Amygdala (tissue), 56 donors: ENCODE results near the gene CTNND2.
"Not testable (repeated sequence)": the region's sequence is repeated elsewhere in the genome, so short reads cannot be mapped to it uniquely, and the experiment has no call there.

ENCODE experiments used
- DNase-seq, 56 donors: peaks; one replicate each; lab custom pipeline; 2025; lab: John Stamatoyannopoulos, UW

CTNND2 gene

GRCh38 chr5:11692636-11693035 lies 211.6 kb downstream of the CTNND2 start:
- no peak for DNase-seq

GRCh38 chr5:11687498-11687897 lies 216.7 kb downstream of the CTNND2 start:
- no peak for DNase-seq

- no peak for DNase-seq
Measured at GRCh38 chr5:11684607-11685006, 219.6 kb downstream of the CTNND2 start.

GRCh38 chr5:11683666-11684065 lies 220.6 kb downstream of the CTNND2 start:
- peak in 8 of 56 donors; percentile 2 to 51 (median 7) for DNase-seq

- no peak for DNase-seq
Measured at GRCh38 chr5:11681796-11682195, 222.4 kb downstream of the CTNND2 start.

GRCh38 chr5:11679676-11680075 lies 224.6 kb downstream of the CTNND2 start:
- DNase-seq, result no peak

GRCh38 chr5:11675184-11675583 lies 229.1 kb downstream of the CTNND2 start:
- peak in 2 of 56 donors; percentile 9 to 13 for DNase-seq

GRCh38 chr5:11672385-11673085 lies 231.7 kb downstream of the CTNND2 start:
- DNase-seq, result no peak

GRCh38 chr5:11658376-11658775 lies 245.9 kb downstream of the CTNND2 start:
- no peak for DNase-seq

GRCh38 chr5:11656916-11657315 lies 247.3 kb downstream of the CTNND2 start:
- no peak for DNase-seq

- DNase-seq, result no peak
Measured at GRCh38 chr5:11655681-11656080, 248.6 kb downstream of the CTNND2 start.

- DNase-seq, result no peak
Measured at GRCh38 chr5:11650936-11651335, 253.3 kb downstream of the CTNND2 start.

GRCh38 chr5:11646141-11646540 lies 258.1 kb downstream of the CTNND2 start:
- DNase-seq, result no peak

- no peak for DNase-seq
Measured at GRCh38 chr5:11642438-11642837, 261.8 kb downstream of the CTNND2 start.

GRCh38 chr5:11640158-11640873 lies 263.9 kb downstream of the CTNND2 start:
- no peak for DNase-seq

GRCh38 chr5:11622785-11623184 lies 281.5 kb downstream of the CTNND2 start:
- DNase-seq, result no peak

- DNase-seq, result no peak
Measured at GRCh38 chr5:11620172-11620571, 284.1 kb downstream of the CTNND2 start.

- DNase-seq, result peak in 4 of 56 donors; percentile 10 to 54 (median 30)
Measured at GRCh38 chr5:11619339-11620024, 284.8 kb downstream of the CTNND2 start.

- DNase-seq, result no peak
Measured at GRCh38 chr5:11617080-11617479, 287.2 kb downstream of the CTNND2 start.

- not testable (repeated sequence) for DNase-seq
Measured at GRCh38 chr5:11616624-11617023, 287.6 kb downstream of the CTNND2 start.

- DNase-seq, result no peak
Measured at GRCh38 chr5:11611011-11611410, 293.2 kb downstream of the CTNND2 start.
